ENCODE measurements around the gene NDUFA5. TPM values are rescaled to one million over a fixed set of nuclear protein-coding genes. Genes with fewer than 3 reads are reported as not detected.

Gene NDUFA5
- total and polyA plus RNA-seq, 5 donors from 2014 or later = 50.3 to 89.0 (median 79.5) TPM

- ATAC-seq (ENCODE audit: low read depth in 2 of 2) (no peak), DNase-seq (no peak)
- no peaks in the 10 kb centered on the region for H3K4me1 ChIP-seq (ENCODE audit: control insufficient read depth, insufficient read depth, low read length, poor library complexity, severe bottlenecking)
- no peaks in the 10 kb centered on the region for H3K36me3 ChIP-seq (ENCODE audit: control insufficient read depth, insufficient read depth, low read length)
- no peak overlapping the region for H3K27ac ChIP-seq (ENCODE audit: insufficient read depth, low read length, poor library complexity, severe bottlenecking)
- H3K9me3 Mint-ChIP-seq = peaks cover 0 to 1% (median 0%) of the 10 kb centered on the region in 7 donors
- no peaks in the 10 kb centered on the region for H3K9me3 ChIP-seq (ENCODE audit: control insufficient read depth in 2 of 2, low read length in 2 of 2)
- H3K36me3 Mint-ChIP-seq = no peaks in the 10 kb centered on the region
- H3K4me1 Mint-ChIP-seq = no peaks in the 10 kb centered on the region
- H3K4me3 ChIP-seq (ENCODE audit: low read depth, low read length) = no peak overlapping the region
- peaks cover 2% of the 10 kb centered on the region for H3K27me3 ChIP-seq (ENCODE audit: control insufficient read depth, insufficient read depth, low read length)
- H3K4me3 Mint-ChIP-seq = no peak overlapping the region
- H3K27me3 Mint-ChIP-seq = peaks cover 26% of the 10 kb centered on the region
- no peak overlapping the region for H3K27ac Mint-ChIP-seq
Observed at GRCh38 chr7:123588376-123588775, 30.8 kb upstream of the NDUFA5 start.

GRCh38 chr7:123583821-123584220 is 26.2 kb upstream of the NDUFA5 start:
- Mint-ChIP-seq H3K36me3 (no peaks in the 10 kb centered on the region), H3K27ac (no peak overlapping the region), H3K27me3 (peaks cover 31% of the 10 kb centered on the region), H3K4me3 (no peak overlapping the region), H3K9me3 (peaks cover 0 to 1% (median 0%) of the 10 kb centered on the region in 7 donors), H3K4me1 (no peaks in the 10 kb centered on the region)
- Histone ChIP-seq H3K9me3 (ENCODE audit: control insufficient read depth in 2 of 2, low read length in 2 of 2) (no peaks in the 10 kb centered on the region), H3K4me1 (ENCODE audit: control insufficient read depth, insufficient read depth, low read length, poor library complexity, severe bottlenecking) (no peaks in the 10 kb centered on the region), H3K36me3 (ENCODE audit: control insufficient read depth, insufficient read depth, low read length) (no peaks in the 10 kb centered on the region), H3K4me3 (ENCODE audit: low read depth, low read length) (no peak overlapping the region), H3K27me3 (ENCODE audit: control insufficient read depth, insufficient read depth, low read length) (peaks cover 13% of the 10 kb centered on the region), H3K27ac (ENCODE audit: insufficient read depth, low read length, poor library complexity, severe bottlenecking) (no peak overlapping the region)
- DNase-seq (no peak), ATAC-seq (ENCODE audit: low read depth in 2 of 2) (no peak)

- Mint-ChIP-seq H3K4me1 (no peaks in the 10 kb centered on the region), H3K27me3 (peaks cover 35% of the 10 kb centered on the region), H3K27ac (no peak overlapping the region), H3K36me3 (no peaks in the 10 kb centered on the region), H3K4me3 (no peak overlapping the region), H3K9me3 (peaks cover 0 to 1% (median 0%) of the 10 kb centered on the region in 7 donors)
- peaks cover 22% of the 10 kb centered on the region for H3K27me3 ChIP-seq (ENCODE audit: control insufficient read depth, insufficient read depth, low read length)
- no peaks in the 10 kb centered on the region for H3K4me1 ChIP-seq (ENCODE audit: control insufficient read depth, insufficient read depth, low read length, poor library complexity, severe bottlenecking)
- H3K36me3 ChIP-seq (ENCODE audit: control insufficient read depth, insufficient read depth, low read length) = no peaks in the 10 kb centered on the region
- H3K9me3 ChIP-seq (ENCODE audit: control insufficient read depth in 2 of 2, low read length in 2 of 2) = no peaks in the 10 kb centered on the region
- H3K4me3 ChIP-seq (ENCODE audit: low read depth, low read length) = no peak overlapping the region
- H3K27ac ChIP-seq (ENCODE audit: insufficient read depth, low read length, poor library complexity, severe bottlenecking) = no peak overlapping the region
- DNase-seq (no peak), ATAC-seq (ENCODE audit: low read depth in 2 of 2) (no peak)
Observed at GRCh38 chr7:123581162-123581459, 23.5 kb upstream of the NDUFA5 start.

GRCh38 chr7:123580406-123581161 is 23.0 kb upstream of the NDUFA5 start:
- no peak overlapping the region for H3K27ac Mint-ChIP-seq
- Histone ChIP-seq H3K9me3 (ENCODE audit: control insufficient read depth in 2 of 2, low read length in 2 of 2) (no peaks in the 10 kb centered on the region), H3K4me3 (ENCODE audit: low read depth, low read length) (no peak overlapping the region), H3K36me3 (ENCODE audit: control insufficient read depth, insufficient read depth, low read length) (no peaks in the 10 kb centered on the region), H3K27ac (ENCODE audit: insufficient read depth, low read length, poor library complexity, severe bottlenecking) (no peak overlapping the region), H3K4me1 (ENCODE audit: control insufficient read depth, insufficient read depth, low read length, poor library complexity, severe bottlenecking) (no peaks in the 10 kb centered on the region), H3K27me3 (ENCODE audit: control insufficient read depth, insufficient read depth, low read length) (peaks cover 22% of the 10 kb centered on the region)
- peaks cover 0 to 1% (median 0%) of the 10 kb centered on the region in 7 donors for H3K9me3 Mint-ChIP-seq
- no peak for ATAC-seq (ENCODE audit: low read depth in 2 of 2)
- H3K4me1 Mint-ChIP-seq = no peaks in the 10 kb centered on the region
- no peak overlapping the region for H3K4me3 Mint-ChIP-seq
- peaks cover 35% of the 10 kb centered on the region for H3K27me3 Mint-ChIP-seq
- no peaks in the 10 kb centered on the region for H3K36me3 Mint-ChIP-seq
- DNase-seq = peak in 1 of 3 donors; percentile 40

- Mint-ChIP-seq H3K36me3 (no peaks in the 10 kb centered on the region), H3K9me3 (peaks cover 0 to 1% (median 0%) of the 10 kb centered on the region in 7 donors), H3K27ac (no peak overlapping the region), H3K27me3 (peaks cover 35% of the 10 kb centered on the region), H3K4me1 (no peaks in the 10 kb centered on the region), H3K4me3 (no peak overlapping the region)
- no peak for DNase-seq
- Histone ChIP-seq H3K9me3 (ENCODE audit: control insufficient read depth in 2 of 2, low read length in 2 of 2) (no peaks in the 10 kb centered on the region), H3K4me3 (ENCODE audit: low read depth, low read length) (no peak overlapping the region), H3K27me3 (ENCODE audit: control insufficient read depth, insufficient read depth, low read length) (peaks cover 25% of the 10 kb centered on the region), H3K36me3 (ENCODE audit: control insufficient read depth, insufficient read depth, low read length) (no peaks in the 10 kb centered on the region), H3K4me1 (ENCODE audit: control insufficient read depth, insufficient read depth, low read length, poor library complexity, severe bottlenecking) (no peaks in the 10 kb centered on the region), H3K27ac (ENCODE audit: insufficient read depth, low read length, poor library complexity, severe bottlenecking) (no peak overlapping the region)
- no peak for ATAC-seq (ENCODE audit: low read depth in 2 of 2)
Observed at GRCh38 chr7:123579416-123579815, 21.8 kb upstream of the NDUFA5 start.

- H3K9me3 ChIP-seq (ENCODE audit: control insufficient read depth in 2 of 2, low read length in 2 of 2) = no peaks in the 10 kb centered on the region
Observed at GRCh38 chr7:123573896-123574467, 16.4 kb upstream of the NDUFA5 start.

GRCh38 chr7:123573341-123573740 is 15.7 kb upstream of the NDUFA5 start:
- H3K9me3 ChIP-seq (ENCODE audit: control insufficient read depth in 2 of 2, low read length in 2 of 2) = no peaks in the 10 kb centered on the region
- no peaks in the 10 kb centered on the region for H3K36me3 ChIP-seq (ENCODE audit: control insufficient read depth, insufficient read depth, low read length)
- no peak overlapping the region for H3K27ac ChIP-seq (ENCODE audit: insufficient read depth, low read length, poor library complexity, severe bottlenecking)
- H3K27me3 ChIP-seq (ENCODE audit: control insufficient read depth, insufficient read depth, low read length) = peaks cover 16% of the 10 kb centered on the region
- ATAC-seq (ENCODE audit: low read depth in 2 of 2) = no peak
- H3K4me3 Mint-ChIP-seq = no peak overlapping the region
- no peaks in the 10 kb centered on the region for H3K36me3 Mint-ChIP-seq
- no peaks in the 10 kb centered on the region for H3K4me1 Mint-ChIP-seq
- peaks cover 0 to 1% (median 0%) of the 10 kb centered on the region in 7 donors for H3K9me3 Mint-ChIP-seq
- H3K4me1 ChIP-seq (ENCODE audit: control insufficient read depth, insufficient read depth, low read length, poor library complexity, severe bottlenecking) = no peaks in the 10 kb centered on the region
- H3K4me3 ChIP-seq (ENCODE audit: low read depth, low read length) = no peak overlapping the region
- H3K27ac Mint-ChIP-seq = no peak overlapping the region
- no peak for DNase-seq
- peaks cover 23% of the 10 kb centered on the region for H3K27me3 Mint-ChIP-seq

More at GRCh38 chr7:123573896-123574467, 16.4 kb upstream of the NDUFA5 start:
- Histone ChIP-seq H3K27me3 (ENCODE audit: control insufficient read depth, insufficient read depth, low read length) (peaks cover 16% of the 10 kb centered on the region), H3K4me3 (ENCODE audit: low read depth, low read length) (no peak overlapping the region), H3K36me3 (ENCODE audit: control insufficient read depth, insufficient read depth, low read length) (no peaks in the 10 kb centered on the region), H3K27ac (ENCODE audit: insufficient read depth, low read length, poor library complexity, severe bottlenecking) (no peak overlapping the region), H3K4me1 (ENCODE audit: control insufficient read depth, insufficient read depth, low read length, poor library complexity, severe bottlenecking) (no peaks in the 10 kb centered on the region)
- no peak overlapping the region for H3K27ac Mint-ChIP-seq
- peaks cover 0 to 1% (median 0%) of the 10 kb centered on the region in 7 donors for H3K9me3 Mint-ChIP-seq
- peaks cover 23% of the 10 kb centered on the region for H3K27me3 Mint-ChIP-seq
- DNase-seq = no peak
- H3K4me1 Mint-ChIP-seq = no peaks in the 10 kb centered on the region
- H3K36me3 Mint-ChIP-seq = no peaks in the 10 kb centered on the region
- no peak overlapping the region for H3K4me3 Mint-ChIP-seq
- ATAC-seq (ENCODE audit: low read depth in 2 of 2) = no peak

- Histone ChIP-seq H3K36me3 (ENCODE audit: control insufficient read depth, insufficient read depth, low read length) (no peaks in the 10 kb centered on the region), H3K27ac (ENCODE audit: insufficient read depth, low read length, poor library complexity, severe bottlenecking) (no peak overlapping the region), H3K4me3 (ENCODE audit: low read depth, low read length) (no peak overlapping the region), H3K9me3 (ENCODE audit: control insufficient read depth in 2 of 2, low read length in 2 of 2) (no peaks in the 10 kb centered on the region), H3K27me3 (ENCODE audit: control insufficient read depth, insufficient read depth, low read length) (peaks cover 12% of the 10 kb centered on the region), H3K4me1 (ENCODE audit: control insufficient read depth, insufficient read depth, low read length, poor library complexity, severe bottlenecking) (no peaks in the 10 kb centered on the region)
- no peaks in the 10 kb centered on the region for H3K4me1 Mint-ChIP-seq
- H3K27me3 Mint-ChIP-seq = peaks cover 14% of the 10 kb centered on the region
- H3K36me3 Mint-ChIP-seq = no peaks in the 10 kb centered on the region
- H3K9me3 Mint-ChIP-seq = peaks cover 0 to 1% (median 0%) of the 10 kb centered on the region in 7 donors
- H3K27ac Mint-ChIP-seq = no peak overlapping the region
- no peak for ATAC-seq (ENCODE audit: low read depth in 2 of 2)
- no peak for DNase-seq
- no peak overlapping the region for H3K4me3 Mint-ChIP-seq
Observed at GRCh38 chr7:123571684-123572083, 14.1 kb upstream of the NDUFA5 start.

Measured in CD4-positive, CD25-positive, alpha-beta regulatory T cell (primary cell).